ELF-1 (cell line): ENCODE data around the gene TOP3A.

Experiments
- DNase-seq: peaks from one replicate; pipeline ENCODE4 v3.0.0-alpha.2; 2016; ENCODE audit warnings: low read depth, low spot score

Gene TOP3A

GRCh38 chr17:18280249-18280648, 34.5 kb downstream of the TOP3A start:
- DNase-seq, result no peak

GRCh38 chr17:18278867-18279266, 35.9 kb downstream of the TOP3A start:
- no peak for DNase-seq

- no peak for DNase-seq
Measured at GRCh38 chr17:18277076-18277475, 37.7 kb downstream of the TOP3A start.

- no peak for DNase-seq
Measured at GRCh38 chr17:18270046-18270931, 44.5 kb downstream of the TOP3A start.

GRCh38 chr17:18267927-18268711, 46.7 kb downstream of the TOP3A start:
- peak; percentile 82 for DNase-seq

GRCh38 chr17:18267366-18267765, 47.4 kb downstream of the TOP3A start:
- no peak for DNase-seq

GRCh38 chr17:18263885-18264682, 50.7 kb downstream of the TOP3A start:
- DNase-seq, result no peak

GRCh38 chr17:18262641-18263040, 52.2 kb downstream of the TOP3A start:
- no peak for DNase-seq

GRCh38 chr17:18262111-18262510, 52.7 kb downstream of the TOP3A start:
- DNase-seq, result no peak

- no peak for DNase-seq
Measured at GRCh38 chr17:18261659-18262058, 53.1 kb downstream of the TOP3A start.

- DNase-seq, result peak; percentile 69
Measured at GRCh38 chr17:18261146-18261515, 53.7 kb downstream of the TOP3A start.

GRCh38 chr17:18260332-18261145, 54.3 kb downstream of the TOP3A start, which contains the start of gene MIEF2:
Gene MIEF2, plus strand, starts transcription at chr17:18260662. Its CDS starts 2,059 bp downstream, at chr17:18262721.
- DNase-seq, result peak; percentile 99

GRCh38 chr17:18259621-18260331, 55.0 kb downstream of the TOP3A start:
- peak; percentile 39 for DNase-seq

- peak; percentile 76 for DNase-seq
Measured at GRCh38 chr17:18258356-18259038, 56.3 kb downstream of the TOP3A start, which contains the start of gene FLII. Gene FLII, minus strand, starts transcription at chr17:18258738. Its CDS starts 48 bp downstream, at chr17:18258690.

- DNase-seq, result peak; percentile 77
Measured at GRCh38 chr17:18257982-18258355, 56.8 kb downstream of the TOP3A start.

- peak; percentile 70 for DNase-seq
Measured at GRCh38 chr17:18257268-18257981, 57.4 kb downstream of the TOP3A start.

GRCh38 chr17:18256776-18257175, 58.0 kb downstream of the TOP3A start:
- DNase-seq, result no peak

GRCh38 chr17:18256351-18256750, 58.4 kb downstream of the TOP3A start:
- DNase-seq, result no peak
